ENCODE measurements around the gene LIN52. TPM values are rescaled to one million over a fixed set of nuclear protein-coding genes. Genes with fewer than 3 reads are reported as not detected.

Gene LIN52, protein sequence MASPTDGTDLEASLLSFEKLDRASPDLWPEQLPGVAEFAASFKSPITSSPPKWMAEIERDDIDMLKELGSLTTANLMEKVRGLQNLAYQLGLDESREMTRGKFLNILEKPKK
- 13.0 TPM in 2 replicates for total RNA-seq (2014; rRNA removed; shearing (Covaris generic))

- DNase-seq (ENCODE audit: low spot score) = peak; percentile 100
These were observed at the start of gene LIN52, which contains the start of gene ALDH6A1 for GRCh38 chr14:74084277-74085046. LIN52 (plus strand) TSS chr14:74084956; CDS start chr14:74084975, 19 bp downstream. ALDH6A1 (minus strand) TSS chr14:74084453; CDS start chr14:74084394, 59 bp downstream.

GRCh38 chr14:74035556-74035955 lies 49.2 kb upstream of the LIN52 start:
- DNase-seq (ENCODE audit: low spot score) = no peak

- DNase-seq (ENCODE audit: low spot score) = peak; percentile 38
These were observed 46.5 kb upstream of the LIN52 start for GRCh38 chr14:74038020-74038859.

GRCh38 chr14:74042296-74042695 lies 42.5 kb upstream of the LIN52 start:
- no peak for DNase-seq (ENCODE audit: low spot score)

- DNase-seq (ENCODE audit: low spot score) = no peak
These were observed 39.2 kb upstream of the LIN52 start for GRCh38 chr14:74045522-74045921.

DNA sequence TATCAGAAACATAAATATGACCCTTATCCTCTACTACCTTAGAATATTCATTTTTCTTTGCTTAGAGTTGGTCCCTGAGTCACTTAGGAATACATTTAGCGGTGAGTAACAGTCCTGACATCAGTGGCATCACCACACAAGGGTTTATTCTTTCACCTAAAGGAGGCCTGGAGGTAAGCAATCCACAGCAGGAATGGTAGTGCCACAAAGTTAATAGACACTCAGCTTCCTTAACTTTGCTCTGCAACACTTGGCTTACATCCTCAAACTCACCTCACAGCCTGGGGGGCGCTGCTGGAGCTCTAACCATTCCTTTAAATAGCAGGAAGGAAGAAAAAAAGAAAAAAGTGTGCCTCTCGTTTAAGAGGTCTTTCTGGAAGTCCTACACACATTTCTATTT lies 36.5 kb upstream of the LIN52 start:
- peak; percentile 37 for DNase-seq (ENCODE audit: low spot score)

GRCh38 chr14:74049876-74050495 lies 34.8 kb upstream of the LIN52 start:
- DNase-seq (ENCODE audit: low spot score) = no peak

DNA sequence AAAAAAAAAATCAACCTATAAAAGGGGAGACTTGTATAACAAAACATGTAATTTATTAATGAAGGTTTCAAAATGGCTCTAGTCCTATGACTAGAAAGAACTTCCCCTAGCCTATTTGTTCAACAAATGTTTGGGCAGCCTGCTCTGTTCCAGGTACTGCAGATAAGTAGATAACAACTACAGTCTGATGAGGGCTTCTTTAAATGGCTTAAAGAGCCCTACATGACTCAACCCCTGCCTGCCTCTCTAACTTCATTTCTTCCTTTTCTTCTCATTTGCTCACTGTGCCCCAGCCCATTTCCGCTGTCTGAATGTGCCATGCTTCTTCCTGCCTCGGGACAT lies 22.0 kb upstream of the LIN52 start:
- DNase-seq (ENCODE audit: low spot score) = peak; percentile 60

DNA sequence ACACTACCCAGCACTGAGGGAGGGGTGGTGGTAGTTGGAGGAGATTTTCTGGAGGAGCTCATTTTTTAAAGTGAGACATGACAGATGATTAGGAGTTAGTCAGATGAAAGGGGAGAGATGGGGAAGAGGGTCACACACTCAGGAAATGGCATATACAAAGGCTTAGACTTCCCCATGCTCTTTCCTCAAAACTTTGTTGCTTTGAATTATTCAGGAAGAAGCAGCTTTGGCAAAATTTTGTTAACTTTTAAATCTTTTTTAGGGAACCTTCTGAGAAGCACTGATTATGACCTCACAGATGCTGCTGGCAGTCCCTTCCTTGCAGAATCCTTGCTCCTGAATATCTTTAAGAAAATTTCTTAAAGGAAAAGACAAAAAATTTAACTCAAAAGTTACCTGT lies 20.3 kb upstream of the LIN52 start:
- no peak for DNase-seq (ENCODE audit: low spot score)

DNA sequence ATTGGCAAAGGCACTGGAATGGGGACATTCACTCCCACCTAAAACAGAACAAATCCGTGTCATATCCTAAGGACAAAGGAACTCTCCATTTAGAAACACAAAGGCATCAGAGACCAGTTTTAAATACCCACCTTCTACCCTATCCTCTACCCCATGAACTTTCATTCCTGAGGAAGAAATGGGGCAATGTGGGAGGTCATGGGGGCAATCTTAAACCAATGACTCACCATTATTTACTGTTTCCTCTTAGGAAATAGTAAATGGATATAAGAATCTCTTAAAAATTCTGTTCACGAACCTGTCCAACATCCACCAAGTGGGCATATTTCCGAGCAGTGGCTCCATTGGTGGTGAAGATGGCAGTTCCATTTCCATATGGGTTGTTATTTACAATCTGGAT lies 19.9 kb upstream of the LIN52 start:
- no peak for DNase-seq (ENCODE audit: low spot score)

GRCh38 chr14:74065746-74066575 lies 18.8 kb upstream of the LIN52 start:
- no peak for DNase-seq (ENCODE audit: low spot score)

GRCh38 chr14:74077401-74077800 lies 7.4 kb upstream of the LIN52 start:
- DNase-seq (ENCODE audit: low spot score) = no peak

GRCh38 chr14:74080820-74081460 lies 3.8 kb upstream of the LIN52 start:
- DNase-seq (ENCODE audit: low spot score) = no peak

DNA sequence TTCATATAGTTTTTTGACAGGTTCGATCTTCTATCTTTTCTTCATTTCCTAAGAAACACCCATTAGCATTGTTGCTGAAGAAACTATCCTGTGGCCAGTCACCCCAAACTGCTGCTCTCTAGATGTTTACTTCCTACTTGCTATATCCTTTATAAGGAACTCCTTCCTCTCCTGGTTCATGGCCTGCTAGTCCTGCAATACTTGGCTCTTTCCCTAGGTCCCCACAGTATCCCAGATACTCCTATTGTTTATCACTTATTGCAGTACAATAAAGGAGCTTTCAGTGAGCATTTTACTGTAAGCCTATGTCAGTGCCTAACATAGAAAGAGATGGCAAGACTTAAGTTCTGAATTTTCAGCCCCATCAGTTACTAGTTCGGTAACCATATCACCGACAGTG lies 3.3 kb upstream of the LIN52 start:
- no peak for DNase-seq (ENCODE audit: low spot score)

GRCh38 chr14:74083161-74083560 lies 1.6 kb upstream of the LIN52 start:
- no peak for DNase-seq (ENCODE audit: low spot score)

DNA sequence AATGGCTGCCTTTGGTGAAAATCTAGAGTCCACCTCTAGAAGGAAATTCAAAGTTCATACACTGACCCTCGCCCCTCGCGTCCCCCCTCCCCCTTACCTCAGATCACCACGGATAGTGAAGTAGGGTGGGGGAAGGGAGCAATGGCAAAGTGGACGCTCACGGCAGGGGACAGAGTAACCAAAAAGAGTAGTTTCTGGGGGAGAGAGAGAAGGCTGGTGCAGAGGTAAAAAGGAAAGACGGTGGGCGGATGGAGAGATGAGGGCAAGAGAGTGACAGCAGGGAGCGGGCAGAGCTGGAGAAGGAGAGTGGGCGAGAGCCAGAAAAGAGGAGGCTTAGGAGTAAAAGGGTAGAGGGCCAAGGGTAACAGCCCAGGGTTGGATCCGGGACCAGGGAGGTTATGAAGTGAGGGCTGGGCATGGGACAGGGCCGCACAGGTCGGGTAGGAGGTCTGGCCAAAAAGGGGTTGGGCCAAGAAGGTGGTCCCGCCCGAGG lies 926 bp upstream of the LIN52 start:
- no peak for DNase-seq (ENCODE audit: low spot score)

GRCh38 chr14:74085047-74085637 lies 386 bp downstream of the LIN52 start:
- DNase-seq (ENCODE audit: low spot score) = peak; percentile 8

DNA sequence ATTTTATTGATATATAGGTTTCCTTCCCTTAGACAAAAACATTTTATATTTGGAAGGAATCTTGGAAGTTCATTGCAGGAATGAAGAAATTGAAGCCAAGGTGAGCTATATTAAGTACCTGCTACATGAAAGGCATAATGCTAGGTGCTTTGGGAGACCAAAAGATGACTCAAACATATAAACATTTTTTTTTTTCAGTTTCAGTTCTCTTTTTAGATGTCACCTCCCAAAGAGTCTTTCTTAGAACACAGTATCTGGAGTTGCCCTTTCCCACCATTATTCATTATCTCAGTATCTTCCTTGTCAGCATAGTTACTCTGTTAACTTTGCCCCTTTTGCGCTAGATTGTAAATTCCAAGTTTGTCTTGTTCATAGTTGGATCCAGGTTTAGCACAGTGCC lies 1.1 kb downstream of the LIN52 start:
- no peak for DNase-seq (ENCODE audit: low spot score)

DNA sequence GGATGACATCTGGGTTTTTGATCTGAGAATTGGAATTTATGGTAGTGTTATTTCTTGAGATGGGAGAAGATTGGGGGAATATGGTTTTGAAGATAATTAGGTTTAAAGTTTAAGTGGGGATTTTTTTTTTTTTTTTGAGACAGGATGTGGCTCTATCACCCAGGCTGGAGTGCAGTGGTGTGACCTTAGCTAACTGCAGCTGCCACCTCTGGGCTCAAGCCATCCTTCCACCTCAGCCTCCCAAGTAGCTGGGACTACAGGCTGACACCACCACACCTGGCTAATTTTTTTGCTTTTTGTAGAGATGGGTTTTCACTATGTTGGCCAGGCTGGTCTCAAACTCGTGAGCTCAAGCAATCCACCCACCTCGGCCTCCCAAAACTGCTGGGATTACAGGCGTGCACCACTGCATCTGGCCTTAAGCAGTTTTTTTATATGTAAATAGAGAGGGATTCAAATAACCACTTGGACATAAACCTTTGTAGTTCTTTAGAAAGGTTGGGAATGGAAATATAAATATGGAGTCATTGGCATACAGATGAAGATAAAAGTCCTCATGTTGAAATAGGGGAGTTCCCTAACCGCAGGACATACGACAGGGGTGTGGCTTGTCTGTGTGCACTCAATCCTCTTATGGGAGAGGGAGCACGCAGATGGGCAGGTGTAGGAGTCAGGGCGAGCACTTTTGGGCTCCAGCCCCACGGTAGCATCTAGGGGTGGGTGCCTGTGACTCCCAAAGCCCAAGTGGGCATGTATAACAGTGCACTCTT lies 4.7 kb downstream of the LIN52 start:
- DNase-seq (ENCODE audit: low spot score) = no peak
